Stimulated activated CD4-positive, alpha-beta T cell treated with anti-CD3 and anti-CD28 coated beads, Interleukin-15, amount 100 ng/mL, for 1 hour (primary cell): ENCODE data around the gene LILRB3.
"Not testable (repeated sequence)": the region's sequence is repeated elsewhere in the genome, so short reads cannot be mapped to it uniquely, and the experiment has no call there.

Experiments
- DNase-seq, 2 donors: peaks; one replicate each; pipeline ENCODE4 v3.0.0-alpha.2; 2020; ENCODE audit warnings: low read depth in 1 of 2, low spot score in 1 of 2

Gene LILRB3

DNA sequence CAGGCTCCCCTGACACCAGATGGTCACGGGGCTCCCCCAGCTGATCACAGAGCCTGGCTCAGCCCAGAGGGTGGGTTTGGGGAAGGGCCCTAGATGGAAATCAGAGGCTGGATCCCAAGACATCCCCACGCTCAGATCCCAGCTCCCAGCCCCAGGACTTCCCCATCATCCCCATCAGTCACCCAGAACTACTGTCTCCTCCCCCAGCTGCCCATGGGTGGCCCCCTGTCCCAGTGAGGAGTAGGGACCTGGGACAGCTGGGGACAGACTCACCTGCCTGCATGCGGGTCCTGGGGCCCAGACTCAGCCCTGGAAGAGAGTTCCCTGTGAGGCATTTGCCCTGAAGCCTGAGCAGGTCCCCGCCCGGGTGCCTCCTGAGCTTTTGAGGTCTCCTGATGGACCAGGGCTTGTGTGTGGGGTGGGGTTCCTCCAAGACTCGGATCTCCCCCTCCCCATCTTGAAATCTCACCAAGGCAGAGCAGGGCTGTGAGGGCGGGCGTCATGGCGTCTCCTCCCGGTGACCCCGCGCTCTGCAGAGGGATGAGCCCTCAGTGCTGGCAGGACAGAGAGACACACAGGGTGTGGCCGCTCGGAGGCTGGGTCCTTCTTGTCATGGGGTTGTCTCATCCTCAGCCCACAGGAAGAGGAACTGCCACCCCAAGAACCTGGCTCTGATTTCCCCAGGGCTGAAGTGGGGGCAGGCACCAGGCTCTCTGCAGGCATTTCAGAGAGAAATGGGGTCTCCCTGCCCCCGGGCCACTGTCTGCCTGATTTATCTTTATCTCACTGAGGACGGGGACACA lies at the start of gene LILRB3:
TSS of gene LILRB3 (minus strand) at position 534 of the 803 bp plus-strand sequence. CDS start at position 503, 31 bp downstream.
- DNase-seq, result not testable (repeated sequence)

DNA sequence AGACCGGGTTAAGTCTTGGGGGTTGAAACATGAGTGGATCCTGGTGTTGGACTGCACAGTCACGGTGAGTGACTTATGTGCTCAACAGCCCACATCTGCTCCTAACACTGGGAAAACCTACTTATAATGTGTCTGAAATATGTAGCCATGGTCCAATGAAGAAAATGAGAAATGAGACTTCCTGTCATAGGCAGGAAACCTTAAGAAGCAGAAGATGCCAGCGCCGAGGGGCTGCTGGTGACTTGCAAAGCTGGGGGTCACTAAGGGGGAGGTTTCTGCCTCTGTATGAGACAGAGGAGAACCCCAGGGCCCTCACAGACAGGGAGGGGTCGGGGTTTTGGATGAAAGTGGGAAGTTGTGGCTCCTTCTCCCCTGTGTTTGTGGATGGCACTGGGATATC lies 49.4 kb upstream of the LILRB3 start:
- not testable (repeated sequence) for DNase-seq

DNA sequence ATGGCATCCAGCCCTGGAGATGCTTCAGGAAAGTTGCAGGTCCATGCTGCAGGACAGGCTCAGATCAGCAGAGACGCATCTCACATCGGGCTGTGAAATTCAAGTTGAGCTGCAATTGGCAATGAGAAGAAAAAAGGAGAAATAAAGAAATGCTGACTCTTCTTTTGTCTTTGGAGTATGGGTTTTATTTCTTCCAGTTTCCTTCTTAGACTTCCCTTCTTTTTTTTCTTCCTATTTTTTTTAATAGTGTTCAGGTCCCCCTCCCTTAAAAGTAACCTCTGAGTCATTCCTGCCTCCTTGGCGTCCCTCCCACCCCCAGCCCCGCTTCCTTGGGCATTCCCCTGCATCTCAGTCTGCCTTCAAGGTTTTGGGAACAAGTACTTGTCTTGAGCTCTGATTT lies 48.8 kb upstream of the LILRB3 start:
- not testable (repeated sequence) for DNase-seq

DNA sequence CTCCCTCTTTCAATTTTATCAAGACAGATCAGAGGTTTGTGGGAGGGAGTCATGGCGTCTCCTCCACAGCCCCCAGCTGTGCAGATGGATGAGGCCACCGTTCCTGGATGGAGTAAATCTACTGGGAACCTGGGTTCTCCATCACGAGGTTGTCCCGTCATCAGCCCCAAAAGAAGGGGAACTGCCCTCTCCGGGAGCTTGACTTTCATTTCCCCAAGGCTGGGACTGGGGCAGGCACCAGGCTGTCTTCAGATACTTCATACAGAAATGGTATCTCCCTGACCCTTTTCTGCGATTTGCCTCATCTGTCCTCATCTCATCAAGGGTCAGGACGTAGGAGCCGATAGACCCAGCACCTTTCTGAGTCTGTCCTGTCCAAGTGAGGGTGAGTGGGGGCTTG lies 48.3 kb upstream of the LILRB3 start:
- no peak for DNase-seq

DNA sequence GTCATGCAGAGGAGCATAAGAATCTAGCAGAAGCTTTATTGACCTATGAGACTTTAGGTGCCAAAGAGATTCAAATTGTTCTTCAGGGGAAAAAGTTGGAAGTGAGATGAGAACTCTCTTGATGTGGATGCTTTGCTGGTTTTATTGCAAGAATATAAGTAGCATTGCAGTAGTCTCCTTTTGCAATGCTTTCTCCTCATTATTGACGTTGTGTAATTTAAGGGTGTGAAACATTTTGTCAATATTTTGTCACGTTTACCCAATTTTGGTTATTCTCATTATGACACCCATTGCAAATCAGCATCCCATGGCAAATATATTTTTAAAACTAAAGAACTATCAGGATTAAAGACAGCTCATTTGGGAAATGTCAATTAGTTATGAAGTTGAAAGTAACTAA lies 46.1 kb upstream of the LILRB3 start:
- DNase-seq, result no peak

DNA sequence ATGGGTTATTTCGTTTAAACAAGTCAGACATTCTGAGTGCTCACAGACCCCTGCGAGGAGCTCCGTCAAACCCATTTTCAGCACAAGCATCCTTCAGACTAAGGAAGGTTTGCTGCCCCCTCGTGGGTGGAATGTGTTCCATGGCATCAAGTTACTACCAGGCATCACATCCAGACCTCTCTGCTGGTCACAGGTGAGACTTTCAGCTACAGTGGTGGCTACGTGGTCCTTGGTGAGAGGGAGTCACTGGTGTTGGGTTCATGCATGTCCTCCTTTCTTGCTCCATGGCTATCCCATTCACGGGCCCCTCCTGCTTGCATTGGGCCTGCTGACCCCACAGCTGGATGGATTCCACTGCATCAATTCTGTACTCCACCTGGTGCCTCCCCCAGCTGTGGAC lies 43.3 kb upstream of the LILRB3 start:
- DNase-seq, result peak; percentile 29 to 49

DNA sequence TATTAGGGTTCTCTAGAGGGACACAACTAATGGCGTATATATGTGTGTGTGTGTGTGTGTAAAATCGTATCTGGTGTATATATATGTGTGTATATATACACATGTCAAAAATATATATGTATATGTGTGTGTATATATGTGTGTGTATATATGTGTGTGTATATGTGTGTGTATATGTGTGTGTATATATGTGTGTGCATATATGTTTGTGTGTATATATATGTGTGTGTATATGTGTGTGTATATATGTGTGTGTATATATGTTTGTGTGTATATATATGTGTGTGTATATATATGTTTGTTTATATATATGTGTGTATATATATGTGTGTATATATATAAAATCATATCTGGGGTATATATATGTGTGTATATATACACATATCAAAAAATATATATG lies 39.7 kb upstream of the LILRB3 start:
- DNase-seq, result no peak

DNA sequence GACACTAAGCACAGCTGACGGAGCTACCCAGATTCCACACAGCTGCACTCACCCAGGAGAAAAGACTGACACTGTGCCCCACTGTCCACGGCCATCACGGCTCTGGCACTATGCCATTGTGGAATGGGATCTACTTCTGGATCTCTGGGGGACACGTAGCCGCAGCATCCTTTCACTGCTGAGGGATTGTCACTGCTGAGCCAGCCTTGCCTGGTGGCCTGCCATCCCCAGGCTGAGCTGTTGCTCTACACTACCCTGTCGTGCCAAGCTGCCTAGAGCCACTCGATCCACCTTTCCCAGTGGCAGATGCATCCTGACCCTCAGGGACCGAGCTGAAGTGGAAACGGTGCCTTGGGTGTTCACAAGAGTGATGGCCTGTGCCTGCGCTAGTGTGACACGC lies 39.3 kb upstream of the LILRB3 start:
- no peak for DNase-seq

DNA sequence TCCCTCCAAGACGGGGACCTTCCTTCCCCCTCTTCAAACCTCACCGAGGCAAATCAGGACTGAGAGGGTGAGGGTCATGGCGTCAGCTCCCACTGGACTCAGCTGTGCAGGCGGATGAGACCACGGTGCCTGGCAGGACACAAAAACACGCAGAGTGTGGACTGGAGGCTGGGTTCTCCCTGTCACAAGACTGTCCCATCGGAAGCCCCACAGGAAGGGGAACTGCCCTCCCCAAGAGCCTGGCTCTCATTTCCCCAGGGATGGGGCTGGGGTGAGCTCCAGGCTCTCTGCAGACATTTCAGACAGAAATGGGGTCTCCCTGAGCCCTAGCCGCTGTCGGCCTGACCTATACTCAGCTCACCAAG lies 34.3 kb upstream of the LILRB3 start, which contains the start of gene LILRB5:
TSS of gene LILRB5 (minus strand) at position 158 of the 365 bp plus-strand sequence. CDS start at position 78, 80 bp downstream.
- DNase-seq, result no peak

DNA sequence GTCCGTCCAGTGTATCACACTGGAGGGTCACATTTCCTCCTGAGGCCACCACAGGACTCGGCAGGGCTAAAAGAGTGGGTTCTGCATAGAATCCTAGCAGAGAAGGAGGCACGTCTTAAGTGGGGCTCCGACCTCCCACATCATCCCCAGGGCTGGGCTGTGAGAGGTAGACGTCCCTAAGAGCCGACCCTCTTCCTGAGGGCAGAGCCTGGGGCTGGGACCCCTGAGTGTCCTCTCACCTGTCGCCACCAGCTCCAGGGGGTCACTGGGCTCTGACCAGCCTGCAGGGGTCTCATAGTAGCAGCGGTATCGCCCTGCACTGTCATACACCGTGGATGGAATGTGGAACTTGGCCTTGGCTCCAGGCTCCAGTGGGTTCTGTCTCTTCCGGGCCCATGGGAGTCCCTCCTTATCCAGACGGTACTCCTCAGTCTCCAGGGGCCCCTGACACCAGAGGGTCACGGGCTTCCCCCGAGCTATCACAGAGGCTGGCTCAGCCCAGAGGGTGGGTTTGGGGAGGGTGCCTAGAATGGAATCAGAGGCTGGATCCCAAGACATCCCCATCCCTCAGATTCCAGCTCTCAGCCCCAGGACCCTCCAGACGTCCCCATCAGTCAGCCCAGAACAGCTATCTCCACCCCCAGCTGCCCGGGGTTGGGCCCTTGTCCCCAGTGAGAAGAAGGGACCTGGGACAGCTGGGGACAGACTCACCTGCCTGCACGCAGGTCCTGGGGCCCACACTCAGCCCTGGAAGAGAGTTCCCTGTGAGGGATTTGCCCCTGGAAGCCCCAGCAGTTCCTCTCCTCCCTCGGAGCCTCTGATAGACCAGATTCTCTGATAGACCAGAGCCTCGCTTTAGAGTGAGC lies 33.7 kb upstream of the LILRB3 start:
- no peak for DNase-seq

DNA sequence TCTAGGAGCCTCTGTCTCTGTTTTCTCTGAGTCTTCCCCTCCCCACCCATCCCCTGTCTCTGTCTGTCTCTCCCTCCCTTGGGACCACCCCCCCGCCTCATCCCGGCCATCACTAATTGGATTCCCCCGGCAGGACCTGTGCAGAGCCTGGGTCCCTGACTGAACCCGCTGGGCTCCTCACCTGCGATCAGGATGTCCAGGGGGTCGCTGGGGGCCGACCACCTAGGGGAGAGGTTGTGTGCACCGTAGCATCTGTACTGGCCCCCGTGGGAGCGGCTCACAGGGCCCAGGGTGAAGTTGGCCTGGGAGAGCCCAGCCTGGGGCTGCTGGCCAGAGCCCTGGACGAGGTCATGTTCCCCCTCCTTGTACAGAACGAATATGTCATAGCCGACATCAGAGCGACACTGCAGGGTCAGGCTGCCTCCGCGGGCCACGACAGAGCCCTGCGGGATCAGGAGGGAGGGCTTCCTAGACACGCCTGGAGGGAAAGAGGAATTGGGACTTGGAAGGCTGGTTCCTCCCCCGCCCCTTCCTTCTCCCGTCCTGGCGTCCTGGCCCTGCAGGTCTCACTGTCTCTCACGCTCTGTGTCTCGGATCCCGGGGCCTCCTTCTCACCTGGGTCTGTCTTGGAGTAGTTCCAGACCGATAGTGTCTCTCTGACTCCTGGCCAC lies 32.4 kb upstream of the LILRB3 start:
- no peak for DNase-seq

DNA sequence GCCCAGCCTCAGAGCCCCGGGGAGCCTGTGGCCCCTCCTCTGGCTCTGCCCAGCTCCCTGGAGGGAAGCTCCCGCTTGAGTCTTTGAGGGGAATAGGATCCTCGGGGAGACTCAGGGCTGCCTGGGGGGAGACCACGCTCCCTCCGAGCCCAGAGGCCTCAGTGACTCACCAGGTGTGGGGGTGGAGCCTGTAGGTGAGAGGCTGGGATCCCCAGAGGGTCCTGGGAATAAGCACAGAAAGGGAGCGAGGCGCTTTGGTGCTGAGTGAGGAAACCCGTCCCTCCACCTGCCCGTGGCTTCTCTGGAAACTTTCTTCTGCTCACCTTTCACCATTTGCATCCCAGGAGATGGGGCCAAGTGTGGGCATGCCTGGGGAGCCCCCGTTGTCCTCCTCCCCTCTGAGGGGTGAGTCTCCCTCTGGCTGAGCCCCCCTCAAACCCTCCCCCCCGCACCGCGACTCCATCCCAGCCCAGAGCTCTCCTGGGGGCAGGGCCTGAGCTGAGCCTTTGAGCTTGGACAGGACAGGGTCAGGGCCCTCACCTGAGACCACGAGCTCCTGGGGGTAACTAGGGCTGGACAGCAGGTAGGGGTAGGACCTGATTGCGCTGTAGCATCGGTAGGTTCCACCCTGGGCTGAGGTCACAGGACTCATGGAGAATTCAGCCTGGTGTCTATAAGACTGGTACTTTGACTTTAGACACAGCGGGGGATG lies 31.5 kb upstream of the LILRB3 start:
- DNase-seq, result no peak

DNA sequence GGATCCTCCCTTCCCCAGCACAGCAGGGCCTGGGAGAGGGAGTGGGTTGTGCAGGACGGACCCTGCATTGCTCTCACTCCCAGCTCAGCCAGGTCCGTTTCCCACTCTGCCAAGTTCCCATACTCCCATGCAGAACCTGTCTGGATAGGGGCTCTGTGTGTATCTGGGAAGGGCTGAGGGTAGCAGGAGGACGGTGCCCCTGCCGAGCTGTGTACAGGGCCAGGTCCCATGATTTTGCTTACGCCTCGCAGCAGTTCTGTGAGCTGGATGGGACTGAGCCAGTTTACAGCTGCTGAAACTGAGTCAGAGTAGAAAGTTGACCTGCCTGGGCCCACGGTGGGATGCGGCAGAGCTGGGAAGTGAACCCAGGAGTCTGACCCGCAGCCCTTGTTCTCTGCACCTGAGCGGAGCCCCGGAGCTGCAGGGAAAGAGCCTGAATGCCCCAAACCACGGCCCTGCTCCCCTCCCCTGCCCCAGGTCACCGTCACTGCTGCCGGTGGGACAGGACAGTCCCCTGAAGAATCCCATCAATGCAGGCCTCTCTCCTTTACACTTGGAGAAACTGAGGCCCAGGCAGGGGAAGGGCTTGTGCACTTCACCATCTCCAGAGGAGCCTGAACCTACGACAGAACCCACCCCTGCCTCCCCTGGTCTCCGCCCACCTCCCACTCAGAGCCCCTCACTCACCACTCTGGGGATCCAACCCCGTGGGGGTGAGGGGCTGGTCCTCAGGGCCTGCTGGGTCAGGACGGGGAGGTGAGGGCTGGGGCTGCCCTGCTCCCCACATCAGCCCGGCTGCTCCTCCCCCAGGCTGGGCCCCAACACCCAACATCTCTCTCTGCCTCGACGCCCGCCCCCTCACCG lies 30.8 kb upstream of the LILRB3 start:
- DNase-seq, result no peak

DNA sequence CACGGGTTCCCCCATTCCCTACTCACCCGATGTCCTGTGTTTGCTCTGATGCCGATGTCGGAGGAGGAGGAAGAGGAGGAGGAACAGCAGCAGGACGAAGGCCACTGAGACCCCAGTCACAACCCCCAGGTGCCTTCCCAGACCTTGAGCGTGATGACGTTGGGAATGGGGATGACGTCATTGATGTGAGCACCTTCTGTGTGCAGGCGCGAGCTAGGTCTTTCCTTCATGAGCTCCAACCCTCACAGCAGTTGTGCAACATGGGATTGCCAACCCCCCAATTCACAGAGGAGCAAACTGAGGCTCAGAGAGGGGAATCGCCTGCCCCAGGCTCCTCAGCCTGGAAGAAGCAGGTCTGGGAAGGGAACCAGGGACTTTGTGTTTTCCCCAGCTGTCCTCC lies 30.0 kb upstream of the LILRB3 start:
- DNase-seq, result no peak

DNA sequence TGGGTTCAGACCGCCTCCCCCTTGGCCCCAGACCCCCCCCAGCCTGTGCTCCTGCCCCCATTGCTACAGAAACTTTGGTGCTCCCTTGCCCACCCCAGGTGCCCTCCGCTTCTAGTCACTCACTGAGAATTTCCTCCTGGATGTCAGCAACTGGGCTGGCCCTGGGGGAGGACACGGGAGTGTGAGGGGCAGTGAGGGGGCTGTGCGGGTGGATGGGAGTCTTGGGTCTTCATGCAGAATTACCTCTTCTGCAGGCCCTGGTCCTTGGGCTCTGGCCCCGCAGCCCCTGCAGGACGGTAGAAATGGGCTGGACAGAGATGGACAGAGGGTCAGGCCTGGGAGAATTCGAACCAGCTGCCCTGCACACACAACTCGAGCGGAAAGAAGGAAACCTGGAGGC lies 29.4 kb upstream of the LILRB3 start:
- no peak for DNase-seq

DNA sequence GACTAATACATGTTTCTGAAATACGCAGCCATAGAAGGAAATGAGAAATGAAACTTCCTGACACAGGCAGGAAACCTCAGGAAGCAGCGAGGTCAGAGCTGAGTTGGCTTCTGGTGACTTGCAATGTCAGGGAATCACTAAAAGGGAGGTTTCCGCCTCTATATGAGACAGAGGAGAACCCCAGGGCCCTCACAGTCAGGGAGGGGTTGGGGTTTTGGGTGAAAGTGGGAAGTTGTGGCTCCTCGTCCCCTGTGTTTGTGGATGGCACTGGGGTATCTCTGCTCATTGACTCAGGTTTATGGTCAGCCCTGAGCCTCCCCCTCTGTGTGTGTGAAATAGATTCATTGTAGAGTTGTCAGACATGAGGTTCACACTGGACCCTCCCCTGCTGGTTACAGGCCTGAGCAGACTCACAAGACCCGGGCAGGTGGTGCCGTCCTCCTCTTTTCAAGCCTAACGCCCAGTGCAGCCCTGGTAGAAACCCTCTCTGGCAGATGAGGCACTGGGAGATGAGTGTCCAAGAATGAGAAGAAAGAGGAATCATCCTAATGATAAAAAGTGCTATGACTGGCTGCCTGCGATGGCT lies 25.3 kb upstream of the LILRB3 start:
- no peak for DNase-seq

DNA sequence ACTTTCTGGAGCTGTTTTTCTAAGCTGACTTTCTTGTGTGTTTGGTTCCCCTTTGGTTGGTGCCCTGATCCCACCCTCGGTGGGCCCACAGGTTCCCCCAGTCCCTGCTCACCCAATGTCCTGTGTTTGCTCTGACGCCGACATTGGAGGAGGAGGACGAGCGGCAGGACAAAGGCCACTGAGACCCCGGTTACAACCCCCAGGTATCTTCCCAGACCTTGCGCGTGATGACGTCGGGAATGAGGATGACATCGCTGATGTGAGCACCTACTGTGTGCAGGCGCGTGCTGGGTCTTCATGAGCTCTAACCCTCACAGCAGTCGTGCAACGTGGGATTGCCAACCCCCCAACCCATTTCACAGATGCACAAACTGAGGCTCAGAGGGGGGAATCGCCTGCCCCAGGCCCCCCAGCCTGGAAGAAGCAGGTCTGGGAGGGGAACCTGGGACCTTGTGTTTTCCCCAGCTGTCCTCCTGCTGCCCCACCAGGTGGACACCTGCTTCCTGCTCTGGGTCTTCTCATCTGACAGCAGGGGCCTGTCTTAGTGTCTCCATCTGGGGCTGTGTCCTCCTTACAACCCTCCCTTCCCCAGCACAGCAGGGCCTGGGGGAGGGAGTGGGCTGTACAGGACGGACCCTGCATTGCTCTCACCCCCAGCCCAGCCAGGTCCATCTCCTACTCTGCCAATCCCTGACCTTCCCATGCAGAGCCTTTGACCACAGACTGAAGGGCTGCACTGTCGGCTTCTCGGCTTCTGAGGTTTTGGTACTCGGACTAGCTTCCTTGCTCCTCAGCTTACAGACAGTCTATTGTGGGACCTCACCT lies 24.5 kb upstream of the LILRB3 start:
- DNase-seq, result no peak

DNA sequence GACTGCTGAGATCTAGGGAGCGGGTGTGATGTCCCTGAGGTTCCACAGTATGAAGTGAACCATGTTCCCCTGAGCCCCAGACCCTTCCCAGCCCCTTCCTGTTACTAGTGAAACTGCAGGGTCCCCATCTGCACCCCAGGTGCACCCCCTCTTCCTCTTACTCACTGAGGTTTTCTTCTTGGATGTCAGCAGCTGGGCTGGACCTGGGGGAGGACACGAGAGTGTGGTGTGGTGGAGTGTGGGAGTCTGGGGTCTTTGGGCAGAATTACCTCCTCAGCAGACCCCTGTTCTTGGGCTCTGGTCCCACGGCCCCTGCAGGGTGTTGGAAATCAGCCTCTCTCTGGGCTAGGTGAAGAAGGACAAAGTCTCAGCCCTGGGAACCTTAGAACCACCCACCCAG lies 23.1 kb upstream of the LILRB3 start:
- DNase-seq, result no peak

DNA sequence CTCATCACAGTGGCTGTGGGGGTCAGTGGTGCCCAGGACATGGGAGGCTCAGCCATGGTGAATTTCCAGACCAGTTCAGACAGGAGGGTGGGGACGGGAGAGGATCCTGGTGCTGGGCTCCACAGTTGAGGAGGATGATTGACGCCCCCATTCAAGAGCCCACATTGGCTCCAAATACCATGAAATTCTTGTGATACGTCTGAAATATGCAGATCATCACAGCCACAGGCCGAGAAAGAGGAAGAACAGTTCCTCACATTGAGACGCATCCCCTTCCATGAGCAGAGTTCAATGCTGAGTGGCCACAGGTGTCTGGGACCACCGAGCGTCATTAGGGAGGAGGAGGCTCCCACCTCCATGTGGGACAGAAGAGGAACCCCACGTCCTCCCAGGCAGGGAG lies 21.0 kb upstream of the LILRB3 start:
- DNase-seq, result not testable (repeated sequence)
